ENCODE measurements around the gene DTWD1.
A peak's percentile ranks its signal among the peaks of the same experiment; 100 is the strongest.
"Not testable (repeated sequence)": the region's sequence is repeated elsewhere in the genome, so short reads cannot be mapped to it uniquely, and the experiment has no call there.

Gene DTWD1, protein sequence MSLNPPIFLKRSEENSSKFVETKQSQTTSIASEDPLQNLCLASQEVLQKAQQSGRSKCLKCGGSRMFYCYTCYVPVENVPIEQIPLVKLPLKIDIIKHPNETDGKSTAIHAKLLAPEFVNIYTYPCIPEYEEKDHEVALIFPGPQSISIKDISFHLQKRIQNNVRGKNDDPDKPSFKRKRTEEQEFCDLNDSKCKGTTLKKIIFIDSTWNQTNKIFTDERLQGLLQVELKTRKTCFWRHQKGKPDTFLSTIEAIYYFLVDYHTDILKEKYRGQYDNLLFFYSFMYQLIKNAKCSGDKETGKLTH

GRCh38 chr15:49620658-49621368 is at the start of gene DTWD1, which contains the start of gene FAM227B:
TSS of gene DTWD1 (plus strand) at chr15:49621048. CDS start at chr15:49625168, 4,120 bp downstream.
TSS of gene FAM227B (minus strand) at chr15:49620818. CDS start at chr15:49615171, 5,647 bp downstream.
- peak; percentile 89 for DNase-seq (ENCODE audit: low read depth)

GRCh38 chr15:49573421-49573820 is 47.4 kb upstream of the DTWD1 start:
- no peak for DNase-seq (ENCODE audit: low read depth)

DNA sequence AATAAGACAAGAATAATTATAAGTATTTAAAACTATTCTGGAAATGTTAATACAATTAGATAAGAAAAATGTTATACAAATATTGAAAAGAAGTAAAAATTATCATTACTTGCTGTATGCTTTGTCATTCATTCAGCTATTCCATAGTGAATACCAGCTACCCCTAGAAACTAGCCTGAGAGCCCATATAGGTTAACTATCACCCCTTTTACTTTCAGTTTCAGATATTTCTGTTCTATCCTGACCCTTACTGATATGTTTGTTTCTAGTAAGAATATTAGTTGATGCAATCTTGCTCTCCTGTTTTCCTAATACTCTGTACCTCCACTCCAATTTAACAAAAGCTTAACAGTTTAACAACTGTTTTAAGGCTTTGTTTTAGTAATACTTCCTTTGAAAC is 31.8 kb upstream of the DTWD1 start:
- DNase-seq (ENCODE audit: low read depth), result no peak

GRCh38 chr15:49592829-49593316 is 28.0 kb upstream of the DTWD1 start:
- not testable (repeated sequence) for DNase-seq (ENCODE audit: low read depth)

GRCh38 chr15:49604625-49605409 is 16.0 kb upstream of the DTWD1 start:
- DNase-seq (ENCODE audit: low read depth), result no peak

GRCh38 chr15:49605588-49605987 is 15.3 kb upstream of the DTWD1 start:
- no peak for DNase-seq (ENCODE audit: low read depth)

GRCh38 chr15:49606594-49606993 is 14.3 kb upstream of the DTWD1 start:
- DNase-seq (ENCODE audit: low read depth), result no peak

GRCh38 chr15:49610157-49610918 is 10.5 kb upstream of the DTWD1 start:
- no peak for DNase-seq (ENCODE audit: low read depth)

DNA sequence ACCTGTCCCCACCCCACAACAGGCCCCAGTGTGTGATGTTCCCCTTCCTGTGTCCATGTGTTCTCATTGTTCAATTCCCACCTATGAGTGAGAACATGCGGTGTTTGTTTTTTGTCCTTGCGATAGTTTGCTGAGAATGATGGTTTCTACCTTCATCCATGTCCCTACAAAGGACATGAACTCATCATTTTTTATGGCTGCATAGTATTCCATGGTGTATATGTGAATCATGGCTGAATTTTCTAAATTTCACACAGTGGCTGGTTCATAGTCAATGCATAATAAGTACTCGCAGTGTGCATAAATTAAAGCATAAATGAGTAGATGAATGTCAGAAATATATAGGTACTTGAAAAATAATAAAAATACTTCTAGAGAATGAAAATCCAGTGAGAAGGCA is 8.6 kb upstream of the DTWD1 start:
- not testable (repeated sequence) for DNase-seq (ENCODE audit: low read depth)

- no peak for DNase-seq (ENCODE audit: low read depth)
Measured at GRCh38 chr15:49619226-49619625, 1.6 kb upstream of the DTWD1 start.

GRCh38 chr15:49620199-49620598 is 649 bp upstream of the DTWD1 start:
- no peak for DNase-seq (ENCODE audit: low read depth)

DNA sequence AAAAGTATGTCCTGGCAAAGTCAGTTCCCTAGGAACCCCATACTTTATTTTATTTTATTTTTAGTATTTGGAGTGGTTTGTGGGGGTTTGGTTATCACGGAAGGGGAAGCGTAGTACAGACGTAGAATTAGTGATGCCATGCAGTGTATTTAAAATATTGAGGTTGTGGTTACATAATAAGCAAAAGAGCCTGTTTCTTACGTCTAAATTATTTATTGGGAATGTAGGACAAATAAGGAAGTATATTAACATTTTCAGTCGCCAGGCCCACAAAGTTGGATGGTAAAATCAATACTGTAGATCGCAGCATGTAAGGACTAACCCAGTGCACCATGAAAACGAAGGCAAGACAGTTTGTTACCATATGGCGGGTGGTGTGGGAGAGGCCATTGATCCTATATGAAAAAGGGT is 558 bp downstream of the DTWD1 start:
- DNase-seq (ENCODE audit: low read depth), result no peak

- no peak for DNase-seq (ENCODE audit: low read depth)
Measured at GRCh38 chr15:49621887-49622286, 1.0 kb downstream of the DTWD1 start.

GRCh38 chr15:49622561-49622960 is 1.7 kb downstream of the DTWD1 start:
- no peak for DNase-seq (ENCODE audit: low read depth)

DNA sequence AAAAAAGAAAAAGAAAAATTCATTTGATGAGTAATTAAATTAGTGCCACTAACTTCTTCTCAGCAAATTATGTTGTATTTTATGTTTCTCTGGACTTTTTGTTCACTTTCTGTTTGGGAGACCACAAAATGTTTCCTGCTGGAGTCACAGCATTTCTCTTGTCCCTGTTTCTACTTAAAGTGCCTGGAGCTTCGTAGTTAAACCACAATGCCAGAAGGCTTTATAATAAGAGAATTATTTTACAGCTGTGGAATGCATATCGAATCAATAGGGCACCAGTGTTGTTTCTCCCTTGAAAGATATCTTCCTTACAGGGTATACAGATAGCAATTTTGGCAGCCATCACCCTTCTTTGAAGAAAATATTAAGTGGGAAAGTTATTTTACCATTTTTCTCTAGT is 3.2 kb downstream of the DTWD1 start:
- DNase-seq (ENCODE audit: low read depth), result no peak

DNA sequence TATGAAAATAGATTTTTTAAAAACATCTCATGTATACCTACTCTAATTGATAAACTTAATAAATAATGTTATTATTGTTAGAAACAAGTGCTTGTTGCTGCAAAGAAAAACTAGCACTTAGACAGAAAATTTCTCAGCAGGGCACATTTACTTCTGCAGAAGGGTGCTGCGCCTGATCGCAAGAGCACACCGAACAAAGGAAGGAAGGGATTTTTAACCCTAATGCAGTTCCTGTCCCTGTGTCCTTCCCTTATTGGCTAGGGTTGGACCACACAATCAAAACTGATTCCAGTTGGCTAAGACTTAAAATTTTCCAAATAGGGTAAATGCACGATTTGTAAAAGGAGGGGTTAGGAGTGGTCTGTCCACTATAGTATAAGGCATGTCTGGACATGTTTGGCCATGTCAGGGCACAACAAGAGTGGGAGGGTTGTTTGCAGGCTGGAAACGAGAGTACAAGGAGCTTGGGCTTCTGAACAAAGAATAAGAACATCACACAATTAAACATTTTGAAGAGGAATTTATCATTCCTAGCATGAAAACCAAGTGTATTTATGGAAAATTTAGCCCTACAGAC is 4.7 kb downstream of the DTWD1 start:
- no peak for DNase-seq (ENCODE audit: low read depth)

DNA sequence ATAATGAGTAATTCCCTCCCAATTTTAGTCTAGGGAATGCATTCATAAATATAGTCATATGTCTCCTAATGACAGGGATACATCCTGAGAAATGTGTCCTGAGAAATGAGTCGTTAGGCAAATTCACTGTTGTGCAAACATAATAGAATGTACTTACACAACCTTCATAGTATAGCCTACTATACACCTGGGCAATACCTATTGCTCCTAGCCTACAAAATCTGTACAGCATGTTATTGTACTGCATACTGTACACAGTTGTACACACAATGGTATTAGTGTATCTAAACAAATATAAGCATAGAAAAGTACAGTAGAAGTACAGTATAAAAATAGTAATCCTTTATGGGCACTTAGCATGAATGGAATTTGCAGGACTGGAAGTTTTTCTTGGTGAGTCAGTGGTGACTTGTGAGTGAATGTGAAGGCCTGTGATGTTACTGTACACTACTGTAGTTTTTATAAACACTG is 6.6 kb downstream of the DTWD1 start:
- no peak for DNase-seq (ENCODE audit: low read depth)

GRCh38 chr15:49628379-49628778 is 7.5 kb downstream of the DTWD1 start:
- DNase-seq (ENCODE audit: low read depth), result no peak

GRCh38 chr15:49637857-49638256 is 17.0 kb downstream of the DTWD1 start:
- DNase-seq (ENCODE audit: low read depth), result no peak

GRCh38 chr15:49644364-49644794 is 23.5 kb downstream of the DTWD1 start:
- DNase-seq (ENCODE audit: low read depth), result no peak

GRCh38 chr15:49645277-49645676 is 24.4 kb downstream of the DTWD1 start:
- DNase-seq (ENCODE audit: low read depth), result no peak
